ENCODE data around the gene ZDHHC11.
"Not testable (repeated sequence)": the region's sequence is repeated elsewhere in the genome, so short reads cannot be mapped to it uniquely, and the experiment has no call there.

DNA sequence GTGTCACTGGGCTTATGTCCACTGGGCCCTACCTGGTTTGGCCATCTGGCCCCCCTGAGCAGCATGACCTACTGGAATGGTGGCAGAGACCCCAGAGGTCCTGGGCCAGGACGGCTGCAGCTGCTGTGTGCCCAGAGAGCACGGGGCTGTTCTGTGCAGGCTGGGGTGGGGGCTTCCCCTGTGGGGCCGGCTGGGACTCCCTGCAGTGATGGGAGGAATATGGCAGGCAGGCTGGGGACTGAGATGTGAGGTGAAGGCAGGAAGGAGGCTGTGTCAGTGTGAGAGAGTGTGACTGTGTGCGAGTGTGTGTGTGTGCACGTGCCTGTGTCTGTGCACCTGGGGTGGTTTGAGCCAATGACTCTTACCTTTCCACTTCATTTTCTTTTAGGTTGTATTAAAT, 37.2 kb downstream of the ZDHHC11 start:
- TF ChIP-seq, protein P1, sequence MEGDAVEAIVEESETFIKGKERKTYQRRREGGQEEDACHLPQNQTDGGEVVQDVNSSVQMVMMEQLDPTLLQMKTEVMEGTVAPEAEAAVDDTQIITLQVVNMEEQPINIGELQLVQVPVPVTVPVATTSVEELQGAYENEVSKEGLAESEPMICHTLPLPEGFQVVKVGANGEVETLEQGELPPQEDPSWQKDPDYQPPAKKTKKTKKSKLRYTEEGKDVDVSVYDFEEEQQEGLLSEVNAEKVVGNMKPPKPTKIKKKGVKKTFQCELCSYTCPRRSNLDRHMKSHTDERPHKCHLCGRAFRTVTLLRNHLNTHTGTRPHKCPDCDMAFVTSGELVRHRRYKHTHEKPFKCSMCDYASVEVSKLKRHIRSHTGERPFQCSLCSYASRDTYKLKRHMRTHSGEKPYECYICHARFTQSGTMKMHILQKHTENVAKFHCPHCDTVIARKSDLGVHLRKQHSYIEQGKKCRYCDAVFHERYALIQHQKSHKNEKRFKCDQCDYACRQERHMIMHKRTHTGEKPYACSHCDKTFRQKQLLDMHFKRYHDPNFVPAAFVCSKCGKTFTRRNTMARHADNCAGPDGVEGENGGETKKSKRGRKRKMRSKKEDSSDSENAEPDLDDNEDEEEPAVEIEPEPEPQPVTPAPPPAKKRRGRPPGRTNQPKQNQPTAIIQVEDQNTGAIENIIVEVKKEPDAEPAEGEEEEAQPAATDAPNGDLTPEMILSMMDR (conservative IDR thresholded peaks at IDR 0.05; ENCODE audit: low read length) = not testable (repeated sequence)
- TF ChIP-seq EZH2phosphoT487 (IDR thresholded peaks at IDR 0.05; ENCODE audit: borderline replicate concordance, low read depth, low read length) = not testable (repeated sequence)
